Thyroid gland (tissue), 4 donors: Measurements from ENCODE around the gene IQGAP2. TPM values are rescaled to one million over a fixed set of nuclear protein-coding genes. Genes with fewer than 3 reads are reported as not detected.

Experiments
- DNase-seq, 2 donors: peaks; one replicate each; pipeline ENCODE4 v3.0.0-alpha.2; 2019
- H3K27ac ChIP-seq, 3 donors: fragments of 200-600 bp; sonication (generic); 1 replicate in 2 of 3; 2 replicates in 1 of 3; pipeline ENCODE4 v1.5.1; 2016 to 2019; ENCODE audit warnings: mild to moderate bottlenecking in 1 of 3, moderate library complexity in 1 of 3
- H3K27me3 ChIP-seq: fragments of 200-600 bp; sonication (generic); one replicate; pipeline ENCODE4 v1.5.1; 2019
- H3K36me3 ChIP-seq, 2 donors: fragments of 200-600 bp; sonication (generic); one replicate each; pipeline ENCODE4 v1.5.1; 2016 to 2019
- H3K4me1 ChIP-seq, 2 donors: fragments of 200-600 bp; sonication (generic); one replicate each; pipeline ENCODE4 v1.5.1; 2017 to 2019
- H3K4me3 ChIP-seq, 3 donors: fragments of 200-600 bp; sonication (generic); replicated peaks in 1 of 3; 1 replicate in 2 of 3; 2 replicates in 1 of 3; pipeline ENCODE4 v1.5.1; 2016; ENCODE audit warnings: mild to moderate bottlenecking in 1 of 3
- H3K9me3 ChIP-seq: fragments of 200-600 bp; sonication (generic); one replicate; pipeline ENCODE4 v1.5.1; 2017
- POLR2A ChIP-seq, 2 donors: fragments of 450-650 bp; IDR thresholded peaks; one replicate each; pipeline ENCODE4 v1.6.1; 2017; ENCODE audit warnings: antibody characterized with exemption in 2 of 2, mild to moderate bottlenecking in 2 of 2, moderate library complexity in 1 of 2
- WGBS, 2 donors: methylation state at CpG; one replicate each; pipeline ENCODE4 v1.1.5; 2017; 5-methylcytosine and 5-hydroxymethylcytosine counted together
- intact Hi-C: fragments of 100-400 bp; cut with DNase I; formaldehyde crosslinking; loops from one replicate; pipeline ENCODE4 v1.15.1; 2023
- total RNA-seq, 4 donors: library from RNA; depleted of rRNA; stranded (reverse); fragments of >200 nt; gene quantifications; one replicate each; pipeline ENCODE4 v1.2.3, GENCODE V29; 2016
- TF ChIP-seq, protein P1 (sequence below), 6 experiments: fragments of 200-600 bp in 3 of 6; fragments of 450-650 bp in 3 of 6; sonication (generic) in 3 of 6; IDR thresholded peaks; one replicate each; pipeline ENCODE4 v1.5.1; 2016 to 2019; ENCODE audit warnings: antibody characterized with exemption in 6 of 6, mild to moderate bottlenecking in 2 of 6, inconsistent platforms in 1 of 6, moderate library complexity in 1 of 6

IQGAP2 gene
- total RNA-seq, 4 donors from 2014 or later = 55.1 to 85.5 (median 64.0) TPM

GRCh38 chr5:76585783-76586217 is 182.7 kb downstream of the IQGAP2 start:
- no peaks in the 10 kb centered on the region for H3K27me3 ChIP-seq
- no peaks in the 10 kb centered on the region for H3K36me3 ChIP-seq
- no peak for DNase-seq
- H3K4me1 ChIP-seq = peaks cover 0 to 6% of the 10 kb centered on the region in 2 donors
- no peak overlapping the region for H3K27ac ChIP-seq
- H3K9me3 ChIP-seq = no peaks in the 10 kb centered on the region
- TF ChIP-seq POLR2A (IDR thresholded peaks at IDR 0.05) = no peak
- 86 to 90% methylated on average over 3 of the region's 3 CpGs for WGBS, 2 donors
- intact Hi-C loops = no loop called here
- H3K4me3 ChIP-seq = no peak overlapping the region

DNA sequence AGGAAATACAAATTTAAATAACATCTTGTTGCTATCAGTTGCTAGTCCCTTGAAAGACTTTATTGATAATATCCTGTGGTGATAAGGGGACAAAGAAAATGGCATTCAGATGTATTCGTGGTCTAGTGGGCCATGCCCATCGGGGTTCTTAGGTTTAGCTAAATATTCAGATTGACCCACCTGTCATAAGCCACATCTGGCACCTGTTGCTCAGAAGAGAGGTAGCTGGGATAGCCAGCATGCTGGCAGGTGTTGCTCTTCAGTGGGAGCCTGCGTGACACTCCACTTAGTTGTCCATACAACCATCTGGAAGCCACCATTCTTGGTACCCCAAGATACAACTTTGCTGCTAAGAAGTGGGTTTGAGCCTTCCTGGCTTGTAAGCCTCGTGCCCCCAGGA is 183.4 kb downstream of the IQGAP2 start:
- Histone ChIP-seq H3K9me3 (no peaks in the 10 kb centered on the region), H3K36me3 (no peaks in the 10 kb centered on the region), H3K27me3 (no peaks in the 10 kb centered on the region), H3K27ac (no peak overlapping the region), H3K4me3 (no peak overlapping the region), H3K4me1 (peaks cover 0 to 6% of the 10 kb centered on the region in 2 donors)
- no peak for TF ChIP-seq POLR2A (IDR thresholded peaks at IDR 0.05)
- TF ChIP-seq, protein P1, sequence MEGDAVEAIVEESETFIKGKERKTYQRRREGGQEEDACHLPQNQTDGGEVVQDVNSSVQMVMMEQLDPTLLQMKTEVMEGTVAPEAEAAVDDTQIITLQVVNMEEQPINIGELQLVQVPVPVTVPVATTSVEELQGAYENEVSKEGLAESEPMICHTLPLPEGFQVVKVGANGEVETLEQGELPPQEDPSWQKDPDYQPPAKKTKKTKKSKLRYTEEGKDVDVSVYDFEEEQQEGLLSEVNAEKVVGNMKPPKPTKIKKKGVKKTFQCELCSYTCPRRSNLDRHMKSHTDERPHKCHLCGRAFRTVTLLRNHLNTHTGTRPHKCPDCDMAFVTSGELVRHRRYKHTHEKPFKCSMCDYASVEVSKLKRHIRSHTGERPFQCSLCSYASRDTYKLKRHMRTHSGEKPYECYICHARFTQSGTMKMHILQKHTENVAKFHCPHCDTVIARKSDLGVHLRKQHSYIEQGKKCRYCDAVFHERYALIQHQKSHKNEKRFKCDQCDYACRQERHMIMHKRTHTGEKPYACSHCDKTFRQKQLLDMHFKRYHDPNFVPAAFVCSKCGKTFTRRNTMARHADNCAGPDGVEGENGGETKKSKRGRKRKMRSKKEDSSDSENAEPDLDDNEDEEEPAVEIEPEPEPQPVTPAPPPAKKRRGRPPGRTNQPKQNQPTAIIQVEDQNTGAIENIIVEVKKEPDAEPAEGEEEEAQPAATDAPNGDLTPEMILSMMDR (IDR thresholded peaks at IDR 0.05) = no peak
- no peak for DNase-seq
- 92 to 93% methylated on average over 4 of the region's 4 CpGs for WGBS, 2 donors
- intact Hi-C loops = no loop called here

DNA sequence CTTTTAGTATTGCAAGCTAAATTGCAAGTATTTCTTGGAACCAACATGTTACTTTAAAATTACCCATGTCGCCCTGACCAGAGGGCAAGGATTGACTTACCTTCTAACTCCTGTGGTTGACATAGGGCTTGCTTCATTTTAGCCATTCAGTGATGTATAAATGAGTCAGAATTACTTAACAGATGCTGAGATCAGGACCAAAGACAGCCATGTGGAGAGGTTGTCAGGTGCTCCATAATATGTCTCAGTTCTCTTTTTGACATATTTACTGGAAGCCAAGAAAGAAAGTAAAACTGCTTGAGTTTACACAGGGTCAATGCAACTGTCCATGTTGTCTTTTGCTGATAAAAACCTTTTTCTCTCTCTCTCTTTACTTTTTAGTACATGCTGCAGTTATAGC is 186.9 kb downstream of the IQGAP2 start:
- Histone ChIP-seq H3K4me3 (no peak overlapping the region), H3K27ac (no peak overlapping the region), H3K9me3 (no peaks in the 10 kb centered on the region), H3K4me1 (no peaks in the 10 kb centered on the region), H3K27me3 (no peaks in the 10 kb centered on the region), H3K36me3 (no peaks in the 10 kb centered on the region)
- no peak for TF ChIP-seq POLR2A (IDR thresholded peaks at IDR 0.05)
- TF ChIP-seq, protein P1 (IDR thresholded peaks at IDR 0.05) = no peak
- intact Hi-C loops = no loop called here
- no peak for DNase-seq
- WGBS, 2 donors = 97 to 100% methylated on average over 1 of the region's 1 CpG

GRCh38 chr5:76591366-76591765 is 188.3 kb downstream of the IQGAP2 start:
- intact Hi-C loops = no loop called here
- H3K4me1 ChIP-seq = no peaks in the 10 kb centered on the region
- DNase-seq = no peak
- no peaks in the 10 kb centered on the region for H3K36me3 ChIP-seq
- no peaks in the 10 kb centered on the region for H3K27me3 ChIP-seq
- H3K27ac ChIP-seq = no peak overlapping the region
- H3K4me3 ChIP-seq = no peak overlapping the region
- H3K9me3 ChIP-seq = no peaks in the 10 kb centered on the region
- TF ChIP-seq POLR2A (IDR thresholded peaks at IDR 0.05) = no peak
- TF ChIP-seq, protein P1 (IDR thresholded peaks at IDR 0.05) = no peak
- WGBS, 2 donors = 95 to 96% methylated on average over 3 of the region's 3 CpGs

DNA sequence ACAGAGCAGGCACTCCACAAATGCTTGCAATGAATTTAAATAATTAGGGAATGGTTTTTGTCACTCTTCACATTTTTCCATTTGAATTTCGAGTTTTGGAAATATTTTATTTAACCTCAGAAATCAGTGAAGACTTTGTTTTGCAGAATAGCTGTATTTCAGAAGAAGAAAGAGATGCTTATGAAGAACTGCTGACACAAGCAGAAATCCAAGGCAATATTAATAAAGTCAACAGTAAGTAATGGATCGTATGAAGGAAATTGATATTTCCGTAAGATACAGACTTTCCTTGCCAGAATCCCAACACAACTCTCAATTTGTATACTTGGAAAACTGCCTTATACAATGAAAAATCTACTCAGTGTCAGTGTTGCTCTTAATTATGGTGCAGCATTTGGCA is 189.6 kb downstream of the IQGAP2 start:
- DNase-seq = no peak
- TF ChIP-seq POLR2A (IDR thresholded peaks at IDR 0.05) = no peak
- TF ChIP-seq, protein P1 (IDR thresholded peaks at IDR 0.05) = no peak
- Histone ChIP-seq H3K9me3 (no peaks in the 10 kb centered on the region), H3K27me3 (no peaks in the 10 kb centered on the region), H3K4me3 (no peak overlapping the region), H3K36me3 (no peaks in the 10 kb centered on the region), H3K27ac (no peak overlapping the region), H3K4me1 (no peaks in the 10 kb centered on the region)
- intact Hi-C loops = no loop called here
- WGBS, 2 donors = 56 to 83% methylated on average over 3 of the region's 3 CpGs

GRCh38 chr5:76594107-76594506 is 191.0 kb downstream of the IQGAP2 start:
- 80 to 81% methylated on average over 4 of the region's 4 CpGs for WGBS, 2 donors
- Histone ChIP-seq H3K4me1 (no peaks in the 10 kb centered on the region), H3K36me3 (no peaks in the 10 kb centered on the region), H3K4me3 (no peak overlapping the region), H3K27me3 (no peaks in the 10 kb centered on the region), H3K27ac (no peak overlapping the region), H3K9me3 (no peaks in the 10 kb centered on the region)
- DNase-seq = no peak
- intact Hi-C loops = no loop called here
- TF ChIP-seq, protein P1 (IDR thresholded peaks at IDR 0.05) = no peak
- TF ChIP-seq POLR2A (IDR thresholded peaks at IDR 0.05) = no peak
